Kidney epithelial cell (primary cell): ENCODE results near the gene SHQ1. TPM values are rescaled to one million over a fixed set of nuclear protein-coding genes. Genes with fewer than 3 reads are reported as not detected.
A peak's percentile ranks its signal among the peaks of the same experiment; 100 is the strongest.

ENCODE experiments used
- DNase-seq: peaks from one replicate; pipeline ENCODE4 v3.0.0-alpha.2; 2010; ENCODE audit warnings: low read depth
- H3K27me3 ChIP-seq: 2 replicates; pipeline ENCODE4 v1.6.0; 2011; ENCODE audit warnings: low read length; ENCODE audit not compliant: control insufficient read depth, insufficient read depth
- H3K36me3 ChIP-seq: 2 replicates; pipeline ENCODE4 v1.5.1; 2011; ENCODE audit warnings: low read length; ENCODE audit not compliant: control insufficient read depth, insufficient read depth
- H3K4me3 ChIP-seq: 2 replicates; pipeline ENCODE4 v1.5.1; 2011; ENCODE audit warnings: low read depth, mild to moderate bottlenecking, control low read depth, low read length
- total RNA-seq: library from RNA; depleted of rRNA; stranded (reverse); fragments of >200 nt; gene quantifications from 2 replicates; pipeline ENCODE4 v1.2.3, GENCODE V29; 2015
- TF ChIP-seq, protein P1 (sequence below): IDR thresholded peaks from 2 replicates; pipeline ENCODE4 v1.5.1; 2011; ENCODE audit warnings: mild to moderate bottlenecking, moderate library complexity, low read length, control low read depth, inconsistent platforms; ENCODE audit not compliant: insufficient read depth, poor library complexity, severe bottlenecking

The SHQ1 gene
- total RNA-seq, 1 donor from 2014 or later: 18.6 TPM

DNA sequence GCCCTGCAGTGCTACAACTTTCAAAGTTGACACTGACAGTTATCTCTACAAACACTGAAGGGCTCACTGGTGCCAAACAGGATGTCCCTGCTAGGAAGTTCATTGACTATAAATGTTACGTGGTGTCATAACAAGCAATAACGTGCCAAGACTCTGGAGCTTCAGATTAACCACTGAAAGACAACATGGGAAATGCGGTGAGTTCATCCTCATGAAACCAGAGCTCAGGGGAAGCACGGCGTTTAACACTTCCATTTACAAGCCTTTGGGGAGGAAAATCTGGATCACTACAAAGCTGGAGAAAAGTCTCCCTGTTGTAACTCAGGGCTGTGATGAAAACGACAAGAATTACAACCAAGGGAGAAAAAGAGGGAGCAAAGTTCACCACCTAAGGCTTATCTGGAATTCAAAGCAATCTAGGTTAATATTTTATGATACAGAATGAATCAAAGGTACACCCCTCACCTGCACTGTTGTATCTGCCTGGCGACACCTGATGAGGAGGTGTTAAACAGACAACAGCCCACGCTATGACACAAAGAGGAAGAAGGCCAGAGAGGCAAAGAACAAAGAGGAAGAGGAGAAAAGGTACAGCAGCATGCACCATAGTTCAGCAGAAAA is 27.0 kb downstream of the SHQ1 start:
- TF ChIP-seq, protein P1, sequence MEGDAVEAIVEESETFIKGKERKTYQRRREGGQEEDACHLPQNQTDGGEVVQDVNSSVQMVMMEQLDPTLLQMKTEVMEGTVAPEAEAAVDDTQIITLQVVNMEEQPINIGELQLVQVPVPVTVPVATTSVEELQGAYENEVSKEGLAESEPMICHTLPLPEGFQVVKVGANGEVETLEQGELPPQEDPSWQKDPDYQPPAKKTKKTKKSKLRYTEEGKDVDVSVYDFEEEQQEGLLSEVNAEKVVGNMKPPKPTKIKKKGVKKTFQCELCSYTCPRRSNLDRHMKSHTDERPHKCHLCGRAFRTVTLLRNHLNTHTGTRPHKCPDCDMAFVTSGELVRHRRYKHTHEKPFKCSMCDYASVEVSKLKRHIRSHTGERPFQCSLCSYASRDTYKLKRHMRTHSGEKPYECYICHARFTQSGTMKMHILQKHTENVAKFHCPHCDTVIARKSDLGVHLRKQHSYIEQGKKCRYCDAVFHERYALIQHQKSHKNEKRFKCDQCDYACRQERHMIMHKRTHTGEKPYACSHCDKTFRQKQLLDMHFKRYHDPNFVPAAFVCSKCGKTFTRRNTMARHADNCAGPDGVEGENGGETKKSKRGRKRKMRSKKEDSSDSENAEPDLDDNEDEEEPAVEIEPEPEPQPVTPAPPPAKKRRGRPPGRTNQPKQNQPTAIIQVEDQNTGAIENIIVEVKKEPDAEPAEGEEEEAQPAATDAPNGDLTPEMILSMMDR: no peak
- DNase-seq: no peak
- Histone ChIP-seq H3K36me3 (no peaks in the 10 kb centered on the region), H3K27me3 (no peaks in the 10 kb centered on the region), H3K4me3 (no peak overlapping the region)

DNA sequence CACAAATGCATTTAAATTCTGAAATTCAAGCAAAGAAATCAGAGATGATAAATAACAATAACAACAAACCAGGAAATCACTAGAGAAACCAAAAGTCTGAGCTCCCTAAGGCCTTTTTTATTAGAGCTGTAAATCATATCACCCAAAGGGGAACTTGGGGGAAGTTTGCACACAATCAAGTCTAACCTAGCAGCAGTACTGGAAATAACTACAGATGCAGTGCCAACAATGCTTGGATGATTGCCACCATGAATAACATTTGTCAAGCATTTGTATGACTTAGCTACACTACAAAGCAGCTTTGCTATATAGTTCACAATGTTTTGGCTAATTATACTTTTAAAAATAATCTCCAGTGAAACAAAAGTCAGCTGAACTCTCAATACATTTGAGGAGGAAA is 27.8 kb downstream of the SHQ1 start:
- Histone ChIP-seq H3K4me3 (no peak overlapping the region), H3K36me3 (no peaks in the 10 kb centered on the region), H3K27me3 (no peaks in the 10 kb centered on the region)
- TF ChIP-seq, protein P1: no peak
- no peak for DNase-seq

DNA sequence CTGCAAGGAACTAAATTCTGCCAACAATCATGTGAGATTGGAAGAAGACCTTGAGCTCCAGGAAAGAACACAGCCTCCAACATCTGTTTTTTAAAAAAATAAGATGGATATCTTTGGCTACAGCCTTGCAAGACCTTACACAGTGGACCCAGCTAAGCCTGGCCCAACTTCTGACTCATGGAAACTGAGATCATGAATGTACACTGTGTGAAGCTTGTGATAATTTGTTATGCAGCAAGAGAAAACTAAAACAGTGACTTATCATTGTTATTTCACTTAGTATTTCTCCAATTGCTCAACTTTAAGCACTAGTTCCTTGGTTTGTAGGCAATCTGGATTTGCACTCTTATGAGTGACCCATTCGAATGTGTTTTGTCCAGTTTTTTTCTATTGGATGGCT is 29.3 kb downstream of the SHQ1 start:
- Histone ChIP-seq H3K27me3 (no peaks in the 10 kb centered on the region), H3K36me3 (no peaks in the 10 kb centered on the region), H3K4me3 (no peak overlapping the region)
- no peak for DNase-seq
- TF ChIP-seq, protein P1: no peak

DNA sequence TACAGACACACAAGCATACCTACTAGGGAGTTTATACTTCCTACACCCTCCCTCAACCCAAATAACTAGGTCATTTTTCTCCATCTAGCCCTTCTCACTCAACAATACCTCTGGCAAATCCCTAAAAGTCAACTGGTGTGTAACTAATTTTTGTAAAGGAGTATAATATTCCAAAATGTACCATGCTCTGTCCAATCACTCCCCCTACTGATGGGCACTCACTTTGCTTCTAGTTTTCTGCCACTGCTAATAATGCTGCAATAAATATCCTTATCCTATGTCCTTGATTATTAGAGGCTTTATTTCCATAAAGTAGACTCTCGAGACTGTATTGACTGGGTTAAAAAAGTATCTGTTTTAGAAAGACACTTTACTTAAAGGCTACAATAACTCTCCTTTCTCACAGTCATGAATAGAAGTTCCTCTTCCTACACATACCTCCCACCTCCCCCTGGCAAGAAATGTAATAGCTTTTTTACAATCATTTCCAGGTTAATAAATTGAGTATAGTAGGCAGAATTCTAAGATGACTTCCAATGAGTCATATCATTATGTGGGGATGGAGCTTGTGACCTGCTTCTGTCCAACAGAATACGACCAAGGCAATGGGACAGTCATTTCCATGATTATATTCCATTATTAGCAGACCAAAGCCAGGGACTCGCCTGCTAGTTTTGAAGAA is 30.0 kb downstream of the SHQ1 start:
- Histone ChIP-seq H3K27me3 (no peaks in the 10 kb centered on the region), H3K36me3 (no peaks in the 10 kb centered on the region), H3K4me3 (no peak overlapping the region)
- TF ChIP-seq, protein P1: peak; percentile 68
- DNase-seq: no peak

DNA sequence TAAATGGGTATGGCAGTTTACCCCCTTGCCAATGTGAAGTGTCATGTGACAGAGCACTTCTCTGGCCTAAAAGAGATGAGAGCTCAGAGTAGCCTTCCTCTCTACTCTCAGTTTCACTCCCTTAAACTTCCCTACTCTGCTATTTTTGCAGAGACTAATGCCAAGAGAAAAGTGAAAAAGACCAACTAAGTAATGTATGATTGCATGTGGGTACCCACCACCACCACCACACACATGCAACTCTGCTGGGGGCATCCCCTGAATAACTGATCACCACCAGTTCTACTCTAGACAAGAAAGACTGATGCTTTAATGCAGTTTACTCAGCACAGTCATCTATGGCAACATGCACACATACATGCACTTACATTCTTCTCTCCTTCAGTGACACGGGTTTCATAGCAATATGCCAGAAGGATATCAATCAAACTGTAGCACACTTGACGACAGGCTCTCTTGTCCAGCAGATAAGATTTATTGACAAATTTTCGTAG is 31.3 kb downstream of the SHQ1 start:
- TF ChIP-seq, protein P1: no peak
- Histone ChIP-seq H3K27me3 (no peaks in the 10 kb centered on the region), H3K36me3 (no peaks in the 10 kb centered on the region), H3K4me3 (no peak overlapping the region)
- DNase-seq: no peak
